DMS53 treated with DMSO at 0.1 percent for 48 hours (cell line): ENCODE measurements around the gene MBP.

ENCODE experiments used
- DNase-seq: peaks from one replicate; lab custom pipeline; 2025; ENCODE audit not compliant: unreplicated experiment; lab: John Stamatoyannopoulos, UW

MBP gene

DNA sequence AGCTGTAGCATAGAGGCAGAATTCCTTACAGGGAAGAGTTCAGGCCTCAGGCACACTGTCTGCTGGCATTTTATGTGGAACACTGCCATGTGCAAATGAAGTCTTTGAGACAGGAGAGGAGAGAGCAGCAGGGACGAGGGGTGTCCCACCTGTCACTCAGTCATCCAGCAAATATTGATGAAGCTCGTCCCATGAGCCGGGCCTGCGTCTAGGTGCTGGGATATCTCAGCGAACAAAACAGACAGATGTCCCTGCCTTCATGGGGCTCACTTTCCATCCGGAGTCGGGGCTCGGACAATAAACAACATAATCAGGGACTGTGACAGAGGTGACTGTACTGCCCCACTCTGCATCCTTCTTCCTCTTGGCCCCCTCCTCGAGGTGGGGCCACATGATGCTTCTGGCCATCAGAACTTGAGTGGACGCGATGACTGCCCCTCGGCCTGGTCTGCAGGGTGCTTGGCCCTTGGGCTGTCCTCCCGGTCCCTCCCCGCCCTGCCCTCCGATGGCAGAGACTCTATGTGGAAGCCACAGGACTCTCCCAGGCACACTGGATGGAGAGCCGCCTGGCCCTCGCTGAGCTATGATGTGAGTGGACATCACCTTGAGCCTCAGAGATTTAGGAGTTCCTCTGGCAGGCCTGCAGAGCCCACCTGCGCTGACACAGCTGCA lies 78.8 kb downstream of the MBP start:
- no peak for DNase-seq

- DNase-seq, result no peak
Observed at GRCh38 chr18:77052983-77053309, 79.6 kb downstream of the MBP start.

DNA sequence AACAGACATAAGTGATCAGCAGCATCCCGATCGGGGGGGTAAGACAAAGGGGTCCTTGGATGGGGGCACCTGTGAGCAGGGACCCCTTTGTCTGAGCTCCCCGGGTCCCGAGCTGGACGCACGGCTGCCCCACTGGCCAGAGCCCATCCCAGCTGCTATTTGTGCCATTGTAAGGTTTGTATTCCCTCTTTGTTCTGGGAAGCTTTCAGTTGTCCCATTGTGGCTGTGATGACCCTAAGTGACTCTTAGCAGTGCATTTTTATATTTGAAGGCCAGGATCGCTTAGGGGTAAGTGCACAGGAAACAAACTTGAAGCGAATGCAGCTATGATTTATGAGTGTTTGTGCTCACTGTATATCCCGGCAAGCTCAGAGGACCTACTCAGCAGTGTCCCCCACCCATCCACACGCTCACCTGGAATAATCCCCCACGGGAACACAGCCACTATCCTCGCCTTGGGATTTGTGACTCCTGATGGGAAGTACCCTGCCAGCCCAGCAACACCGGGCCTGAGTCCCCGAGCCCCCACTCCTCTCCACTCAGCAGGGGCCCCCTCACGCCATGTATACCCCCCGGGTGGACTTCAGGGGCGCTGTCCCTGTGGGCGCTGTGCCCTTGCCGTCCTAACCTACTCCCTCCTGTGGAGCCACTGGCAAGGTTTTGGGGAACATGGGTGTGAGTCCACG lies 80.1 kb downstream of the MBP start:
- no peak for DNase-seq

GRCh38 chr18:77051581-77052296 lies 80.8 kb downstream of the MBP start:
- DNase-seq, result no peak

DNA sequence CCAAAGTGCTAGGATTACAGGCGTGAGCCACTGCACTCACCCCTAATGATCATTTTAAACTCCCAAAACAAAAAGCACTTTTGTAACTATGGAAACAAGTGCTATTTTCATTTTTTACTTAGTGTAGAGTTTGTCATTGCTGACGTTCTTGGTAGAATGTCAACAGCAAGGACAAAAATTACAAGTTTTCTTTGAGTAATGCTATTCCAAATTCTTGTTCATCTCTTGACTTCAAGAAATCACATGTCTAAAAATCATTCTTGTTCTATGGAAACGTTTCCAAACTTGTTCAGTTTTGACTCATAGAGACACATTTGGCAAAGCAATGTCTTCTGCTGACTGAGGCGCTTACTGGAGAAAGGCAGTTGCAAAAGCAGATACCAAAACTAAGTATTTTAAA lies 82.6 kb downstream of the MBP start:
- DNase-seq, result no peak

GRCh38 chr18:77047803-77048419 lies 84.7 kb downstream of the MBP start:
- no peak for DNase-seq

DNA sequence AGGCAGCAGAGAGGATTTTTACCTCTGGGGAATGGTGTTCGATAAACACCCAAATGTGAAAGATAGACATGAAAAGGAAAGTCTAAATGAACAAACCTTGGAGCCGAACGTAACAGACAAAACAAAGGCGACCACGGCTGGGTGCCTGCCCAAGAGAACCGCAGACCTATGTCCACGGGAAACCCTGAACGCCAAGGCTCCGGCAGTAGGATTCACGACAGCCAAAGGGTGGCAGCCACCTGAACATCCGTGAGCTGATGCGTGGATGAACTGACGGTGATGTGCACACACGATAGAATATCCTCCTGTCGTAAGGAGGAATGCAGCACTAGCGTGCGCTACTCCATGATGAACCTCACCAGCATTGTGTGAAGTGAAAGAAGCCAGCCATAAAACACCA lies 85.6 kb downstream of the MBP start:
- DNase-seq, result no peak

- DNase-seq, result no peak
Observed at GRCh38 chr18:77046409-77046808, 86.2 kb downstream of the MBP start.

GRCh38 chr18:77045677-77046076 lies 86.9 kb downstream of the MBP start:
- no peak for DNase-seq

- no peak for DNase-seq
Observed at GRCh38 chr18:77044866-77045664, 87.5 kb downstream of the MBP start.

- DNase-seq, result no peak
Observed at GRCh38 chr18:77043541-77044280, 88.9 kb downstream of the MBP start.

DNA sequence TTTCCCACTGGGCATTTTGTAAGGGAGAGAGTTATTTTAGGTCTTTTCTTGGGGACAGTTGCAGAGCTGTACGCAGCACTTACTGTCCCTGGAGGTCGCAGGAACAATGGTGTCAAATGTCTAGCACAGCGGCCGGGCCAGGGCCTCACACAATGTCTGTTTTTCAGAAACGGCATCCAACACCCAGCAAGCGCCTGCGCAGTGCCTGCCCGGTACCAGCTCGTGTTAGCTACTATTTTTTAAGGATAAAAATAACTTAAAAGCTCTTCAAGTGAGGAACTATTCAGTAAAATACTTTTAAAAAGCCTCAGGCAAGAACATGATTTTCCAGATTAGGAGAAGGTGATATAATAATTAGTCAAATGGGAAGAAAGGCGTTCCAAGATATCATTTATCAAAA lies 90.0 kb downstream of the MBP start:
- no peak for DNase-seq

DNA sequence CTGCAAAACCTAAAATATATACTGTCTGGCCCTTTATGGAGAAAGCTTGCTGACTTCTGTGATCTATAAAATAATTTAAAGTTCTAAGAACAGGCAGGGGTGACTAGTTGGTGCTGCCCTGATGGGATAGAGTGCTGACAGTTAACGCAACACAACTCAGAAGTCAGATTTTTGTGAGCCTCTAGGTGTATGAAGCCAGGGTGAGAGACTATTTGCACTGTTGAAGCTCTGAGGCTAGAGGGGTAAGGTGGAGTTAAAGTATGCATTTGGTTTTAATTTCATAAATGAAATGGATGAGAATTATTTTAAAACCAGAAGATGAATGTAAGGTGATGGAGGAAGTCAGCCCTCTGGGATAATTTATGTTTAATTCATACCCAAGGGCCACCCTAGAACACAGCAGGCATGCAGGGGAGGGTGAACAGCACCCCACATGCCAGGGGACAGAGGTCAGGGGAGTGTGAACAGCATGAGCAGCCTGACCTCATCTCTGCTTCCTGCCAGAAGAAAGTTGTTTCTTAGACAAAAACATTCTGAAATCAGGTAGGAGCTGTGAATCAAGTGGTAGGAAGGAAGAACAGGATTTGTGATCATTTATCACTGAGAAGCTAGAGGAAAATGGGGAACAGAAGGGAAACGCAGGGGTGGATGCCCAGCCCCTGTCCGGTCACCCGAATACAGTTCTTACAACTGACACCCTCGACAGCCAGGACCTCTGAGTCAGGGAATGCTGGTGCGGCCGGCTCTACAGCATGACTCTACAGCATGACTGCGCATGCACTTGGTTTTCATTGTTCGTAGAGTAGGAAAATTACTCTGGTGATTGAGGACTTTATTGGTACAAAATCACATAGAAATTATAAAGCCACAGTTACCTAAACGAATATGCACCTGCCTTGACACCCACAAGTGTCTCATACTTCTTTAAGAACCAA lies 93.1 kb downstream of the MBP start:
- DNase-seq, result no peak

GRCh38 chr18:77038182-77038858 lies 94.3 kb downstream of the MBP start:
- no peak for DNase-seq

- no peak for DNase-seq
Observed at GRCh38 chr18:77037567-77037966, 95.0 kb downstream of the MBP start.

DNA sequence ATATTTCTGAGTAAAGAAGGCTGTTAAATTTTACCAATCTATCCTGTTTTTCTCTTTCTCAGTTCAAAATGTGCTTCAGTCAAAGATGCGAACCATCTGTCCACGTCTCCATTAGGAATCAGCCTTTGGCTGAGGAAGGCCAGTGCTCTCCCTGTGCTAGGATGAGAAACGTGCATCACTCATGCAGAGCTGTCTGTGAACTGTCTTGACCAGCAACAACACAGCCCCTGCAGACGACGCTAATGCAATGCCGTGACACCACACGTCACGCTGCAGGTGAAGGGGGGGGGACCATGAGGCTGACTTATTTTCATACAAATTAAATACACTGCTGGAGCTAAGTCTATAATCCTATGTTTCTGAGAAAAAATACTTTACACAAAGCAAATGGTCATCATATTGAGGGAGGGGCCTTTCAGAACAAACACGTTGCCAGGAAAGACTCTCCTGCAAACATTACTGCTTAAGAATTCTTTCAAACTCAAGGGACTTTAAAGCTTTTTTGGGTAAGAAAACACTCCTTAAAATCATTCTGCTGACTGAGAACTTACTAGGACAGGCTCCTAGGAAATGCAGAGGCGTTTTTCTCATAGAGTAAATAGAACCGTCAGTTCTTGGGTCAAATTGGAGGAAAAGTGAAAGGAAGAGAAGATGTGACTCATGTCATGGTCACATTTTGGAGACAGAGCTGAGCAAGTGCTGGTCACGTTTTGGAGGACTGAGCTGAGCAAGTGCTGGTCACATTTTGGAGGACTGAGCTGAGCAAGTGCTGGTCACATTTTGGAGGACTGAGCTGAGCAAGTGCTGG lies 97.0 kb downstream of the MBP start:
- no peak for DNase-seq

- no peak for DNase-seq
Observed at GRCh38 chr18:77033575-77033974, 99.0 kb downstream of the MBP start.

GRCh38 chr18:77032181-77032701 lies 100.3 kb downstream of the MBP start:
- DNase-seq, result no peak
